Dermis microvascular lymphatic vessel endothelial cell (primary cell): ENCODE data around the gene GLIS2. TPM values are rescaled to one million over a fixed set of nuclear protein-coding genes. Genes with fewer than 3 reads are reported as not detected.

Experiments used
- DNase-seq, 2 donors: peaks; one replicate each; pipeline versions ENCODE4 v3.0.0 to v3.0.0-alpha.2; 2010; ENCODE audit warnings: low read depth in 2 of 2
- total RNA-seq: library from RNA; depleted of rRNA; stranded (reverse); fragments of >200 nt; gene quantifications from 2 replicates; pipeline ENCODE4 v1.2.1, GENCODE V29; 2014

GLIS2 gene
- total RNA-seq, 1 donor from 2014 or later, result 0.39 TPM

DNA sequence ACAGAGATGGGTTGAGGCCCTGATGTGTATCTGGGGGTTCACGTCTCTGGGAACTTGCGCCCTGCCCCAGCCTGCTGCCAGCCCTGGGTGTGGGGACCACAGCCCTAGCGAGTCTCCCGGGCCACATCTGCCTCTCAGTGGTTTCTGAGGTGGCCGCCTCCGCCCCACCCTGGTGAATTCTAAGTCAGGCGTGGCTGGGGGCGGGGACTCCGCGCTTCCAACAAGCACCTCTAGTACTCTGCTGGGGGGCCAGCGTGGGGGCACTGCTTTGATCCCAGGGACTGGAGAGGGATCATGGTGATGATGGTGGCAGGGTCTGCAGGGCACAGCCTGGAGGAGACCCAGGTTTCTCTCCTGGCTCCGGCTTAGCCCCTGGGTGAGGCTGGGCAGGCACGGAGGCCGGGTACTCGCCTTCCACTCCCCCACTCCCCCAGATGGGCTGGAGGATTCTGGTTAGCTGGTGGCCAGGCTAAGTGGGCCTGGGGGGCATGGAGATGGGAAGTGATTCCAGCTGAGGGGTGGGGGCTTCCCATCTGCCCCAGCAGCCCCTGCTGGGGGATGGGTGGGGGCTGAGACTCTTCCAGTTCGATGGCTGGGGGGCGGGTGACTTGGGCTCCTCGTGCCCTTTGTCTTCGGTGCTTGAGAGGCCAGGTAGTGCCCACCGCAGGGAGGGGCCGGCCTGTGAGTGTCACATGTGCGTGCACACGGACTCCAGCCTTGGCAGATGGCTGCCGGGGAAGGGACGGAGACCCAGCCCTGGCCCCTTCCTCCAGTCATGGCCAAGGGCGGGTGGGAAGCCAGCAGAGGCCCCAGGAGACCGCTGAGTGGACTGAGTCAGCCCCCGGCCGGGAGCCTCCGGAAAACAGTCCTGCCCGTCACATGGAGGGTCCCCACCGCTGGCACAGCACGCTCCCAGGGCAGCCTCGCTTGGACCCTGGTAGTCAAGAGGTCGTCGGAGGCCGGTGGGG is 3.9 kb downstream of the GLIS2 start:
- DNase-seq, result no peak

DNA sequence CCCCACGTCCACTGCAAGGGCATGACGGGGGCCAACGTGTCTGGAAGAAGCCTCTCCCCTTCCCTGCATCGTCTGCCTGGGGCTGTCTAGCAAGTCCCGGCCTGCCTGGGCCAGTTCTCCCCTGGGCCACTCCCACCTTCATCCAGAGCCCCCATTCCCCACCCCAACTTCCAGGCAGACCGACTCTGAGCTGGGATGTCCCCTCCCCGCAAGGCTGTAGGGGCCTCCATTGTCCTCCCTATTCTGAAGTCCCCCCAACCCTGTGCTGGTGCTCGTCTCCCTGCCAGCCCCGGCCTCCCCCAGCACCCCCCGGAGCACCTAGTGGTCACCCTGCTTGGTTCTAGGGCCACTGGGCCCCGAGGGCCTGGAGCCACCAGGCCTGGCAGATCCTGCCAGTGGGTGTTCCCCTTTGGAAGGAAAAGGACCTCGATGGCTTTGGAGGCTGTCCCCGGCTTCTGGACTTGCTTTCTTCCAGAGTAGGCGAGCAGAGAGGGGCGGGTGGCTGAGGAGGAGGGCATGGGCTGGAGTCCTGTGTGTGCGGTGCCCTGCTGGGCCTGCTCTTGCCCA is 4.8 kb downstream of the GLIS2 start:
- no peak for DNase-seq

GRCh38 chr16:4321286-4322120 is 5.6 kb downstream of the GLIS2 start:
- DNase-seq, result no peak

DNA sequence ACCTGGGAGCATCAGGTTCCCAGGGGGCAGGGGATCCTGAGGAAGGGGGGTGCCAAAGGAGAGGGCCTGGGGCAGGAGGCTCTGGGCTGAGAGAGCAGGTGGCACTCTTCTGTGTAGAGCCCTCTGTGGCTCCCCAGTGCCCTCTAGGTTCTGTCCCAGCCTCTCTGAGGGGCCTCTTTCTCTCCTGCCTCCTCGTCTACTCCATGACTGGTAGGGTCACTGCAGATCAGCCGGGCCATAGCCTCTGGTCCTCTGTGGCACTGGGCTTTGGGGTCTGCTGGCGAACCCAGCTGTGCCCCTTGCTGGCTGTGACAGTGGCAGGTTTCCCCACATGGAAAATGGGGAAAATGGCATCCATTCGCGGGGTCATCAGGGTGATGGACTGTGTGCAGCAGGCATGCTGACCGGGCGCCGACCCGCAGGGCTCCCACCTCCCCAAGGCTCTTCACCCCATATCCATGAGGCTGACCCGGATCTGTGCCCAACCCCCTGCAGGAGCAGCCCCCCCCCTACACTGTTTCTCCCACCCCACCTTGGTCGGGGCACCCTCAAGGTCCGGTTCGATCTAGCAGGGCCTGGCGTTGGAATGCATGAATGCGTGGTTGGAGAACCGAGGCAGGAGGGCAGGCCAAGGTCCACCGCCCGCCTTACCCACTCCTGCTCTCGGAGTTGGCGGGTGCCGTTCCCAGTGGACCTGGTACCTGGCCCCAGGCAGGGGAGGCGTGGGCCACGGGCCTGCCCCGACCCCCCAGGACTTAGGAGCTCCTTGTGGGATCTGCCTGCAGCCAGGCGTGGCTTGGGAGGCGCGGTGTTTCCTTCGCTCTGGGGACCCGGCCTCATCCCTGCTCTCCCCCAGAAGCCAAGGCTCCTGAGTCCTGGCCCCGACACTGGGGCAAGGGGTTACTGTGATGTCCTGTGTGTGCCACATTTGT is 6.5 kb downstream of the GLIS2 start:
- no peak for DNase-seq

GRCh38 chr16:4323071-4323844 is 7.4 kb downstream of the GLIS2 start:
- no peak for DNase-seq

DNA sequence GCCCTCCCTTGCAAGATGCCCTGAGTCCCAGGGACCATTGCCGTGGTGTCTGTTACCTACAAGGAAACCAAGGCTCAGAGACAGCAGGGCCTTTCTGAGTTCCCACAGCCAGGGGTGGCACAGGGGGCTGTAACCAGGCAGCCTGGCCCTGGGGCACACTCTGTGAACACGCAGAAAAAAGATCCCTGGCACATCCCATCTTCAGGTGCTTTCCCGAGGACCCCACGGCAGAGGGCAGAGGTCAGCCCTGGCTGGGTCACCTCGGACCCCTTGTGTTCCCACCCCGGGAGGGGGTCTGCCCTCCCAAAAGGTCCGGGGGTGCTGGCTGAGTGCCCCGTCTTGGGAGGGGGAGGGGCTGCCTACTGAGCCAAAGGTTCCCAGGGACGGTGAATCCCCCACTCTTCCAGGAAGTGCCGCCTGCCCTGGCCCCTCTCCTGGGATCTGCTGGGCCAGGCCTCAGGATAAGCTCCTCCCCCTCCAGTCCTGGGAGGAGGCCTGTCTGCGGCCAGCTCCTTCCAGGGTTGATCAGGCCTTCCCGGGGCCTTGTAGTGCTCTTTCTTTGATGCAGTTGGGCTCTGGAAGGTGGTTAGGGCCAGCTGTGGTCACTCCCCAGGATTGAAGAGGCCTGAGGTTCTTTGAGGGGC is 8.1 kb downstream of the GLIS2 start:
- DNase-seq, result no peak

DNA sequence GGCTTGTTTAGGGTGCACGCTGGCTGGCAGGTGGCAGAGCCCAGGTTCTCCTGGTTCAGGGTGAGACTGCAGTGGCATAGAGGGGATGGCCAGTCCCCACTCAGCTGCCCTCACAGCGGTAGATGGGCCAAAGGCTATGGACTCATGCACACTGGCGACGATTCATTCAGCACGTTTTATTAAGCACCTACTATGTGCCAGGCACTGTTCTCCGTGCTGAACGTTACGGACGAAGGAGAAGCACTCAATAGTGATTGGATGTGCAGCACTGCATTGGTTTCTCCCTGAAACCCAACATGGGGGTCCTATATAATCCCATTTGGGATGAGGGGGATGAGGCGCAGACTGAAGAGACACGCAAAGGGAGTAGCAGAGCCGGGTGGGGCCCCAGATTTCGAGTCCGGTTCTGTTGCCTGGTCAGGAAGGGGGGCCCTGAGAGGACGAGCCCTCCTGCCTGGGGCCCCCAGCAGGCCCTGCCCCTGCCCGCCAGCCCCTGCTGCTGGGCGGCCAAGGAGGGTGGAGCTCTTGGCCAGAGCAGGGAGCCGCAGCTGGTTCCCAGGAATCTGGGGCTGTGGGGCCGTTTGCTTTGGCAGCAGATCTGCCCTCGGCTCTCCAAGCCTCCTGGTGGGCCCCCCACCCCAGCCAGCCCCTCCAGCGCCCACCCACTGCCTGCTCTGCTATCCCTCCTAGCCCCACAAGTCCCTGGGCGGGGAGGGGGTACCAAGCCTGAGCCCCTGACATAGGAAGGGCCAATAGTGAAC is 8.8 kb downstream of the GLIS2 start:
- DNase-seq, result no peak

GRCh38 chr16:4325253-4325758 is 9.4 kb downstream of the GLIS2 start:
- no peak for DNase-seq

DNA sequence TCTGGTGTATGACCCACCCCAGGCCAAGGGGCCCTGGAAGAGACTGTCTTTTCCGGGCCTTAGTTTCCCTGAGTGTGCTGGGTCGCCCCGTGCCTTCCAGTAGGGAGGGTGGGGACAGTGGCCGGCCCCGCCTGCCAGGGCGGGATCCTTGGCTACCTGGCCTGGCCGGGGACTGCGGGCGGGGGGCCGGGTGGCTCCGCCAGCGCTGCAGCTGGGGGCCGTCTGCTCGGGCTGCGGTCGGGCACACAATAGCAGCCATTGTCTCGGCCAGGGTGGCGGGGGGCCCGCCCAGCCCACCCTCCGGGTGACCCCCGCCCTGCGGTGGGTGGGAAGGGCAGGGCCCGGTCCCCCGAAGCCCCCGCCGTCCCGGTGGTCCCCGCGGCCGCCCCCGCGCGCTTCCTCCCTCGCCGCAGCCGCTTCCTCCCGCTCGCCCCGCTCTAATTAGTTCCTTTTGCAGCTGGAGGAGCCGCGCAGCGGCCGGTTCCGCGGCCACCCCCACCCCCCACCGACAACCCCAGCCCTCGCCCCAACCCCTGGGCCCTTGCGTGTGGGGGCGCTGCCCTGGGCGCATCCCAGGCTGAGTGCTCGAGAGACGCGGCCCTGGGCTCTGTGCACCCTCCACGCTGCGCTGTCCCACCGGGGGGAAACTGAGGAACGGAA is 11.6 kb downstream of the GLIS2 start:
- no peak for DNase-seq

GRCh38 chr16:4328046-4328781 is 12.3 kb downstream of the GLIS2 start:
- DNase-seq, result peak; percentile 43 to 78

DNA sequence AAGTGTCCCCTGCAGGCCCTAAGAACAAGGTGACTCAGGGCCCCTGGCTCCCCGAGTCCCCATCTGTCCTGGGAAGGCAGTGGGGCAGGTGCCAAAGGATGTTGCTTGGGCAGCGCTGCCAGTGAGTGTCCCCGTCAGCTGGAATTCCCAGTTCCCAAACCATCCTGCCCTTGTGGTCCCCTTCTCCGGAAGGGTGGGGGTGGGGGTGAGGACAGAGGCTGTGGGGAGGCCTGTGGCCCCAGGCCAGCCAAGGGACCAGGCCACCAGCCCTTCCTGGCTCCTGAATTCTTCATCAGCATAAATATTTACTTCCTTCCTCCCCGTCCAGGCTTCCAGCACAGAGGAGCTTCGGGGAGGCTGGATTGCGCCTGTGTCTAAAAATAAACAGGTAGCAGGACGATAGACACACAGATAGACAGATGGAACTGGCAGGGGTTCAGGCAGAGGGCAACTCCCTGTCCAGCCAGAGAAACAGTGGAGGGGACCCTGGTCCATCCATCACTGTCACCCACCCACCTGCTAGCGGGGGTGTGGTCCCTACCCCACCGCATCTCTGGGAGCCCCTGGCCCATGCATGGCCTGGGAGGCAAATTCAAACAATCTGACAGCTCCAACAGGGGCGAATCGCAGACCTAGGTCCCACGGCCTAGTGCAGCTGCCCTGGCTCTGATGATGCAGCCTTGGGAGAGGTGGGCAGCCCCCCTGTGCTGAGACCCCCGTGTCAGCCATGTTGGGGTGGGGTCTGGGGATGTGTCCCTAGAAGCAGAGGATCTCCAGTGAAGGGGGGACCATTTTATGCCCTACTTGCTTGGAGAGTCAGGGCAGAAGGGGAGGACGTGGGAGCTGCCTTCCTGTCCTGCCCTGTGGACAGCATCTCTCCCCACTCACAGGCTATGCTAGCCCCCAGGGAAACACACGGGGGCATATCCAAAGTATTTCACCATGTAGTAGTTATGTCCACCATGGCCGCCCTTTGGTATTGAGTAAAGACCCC is 13.2 kb downstream of the GLIS2 start:
- DNase-seq, result no peak

- peak; percentile 47 to 76 for DNase-seq
These were observed 14.5 kb downstream of the GLIS2 start for GRCh38 chr16:4330277-4330874.

- DNase-seq, result no peak
These were observed 16.2 kb downstream of the GLIS2 start for GRCh38 chr16:4332083-4332482.

GRCh38 chr16:4332623-4333307 is 16.9 kb downstream of the GLIS2 start:
- no peak for DNase-seq

DNA sequence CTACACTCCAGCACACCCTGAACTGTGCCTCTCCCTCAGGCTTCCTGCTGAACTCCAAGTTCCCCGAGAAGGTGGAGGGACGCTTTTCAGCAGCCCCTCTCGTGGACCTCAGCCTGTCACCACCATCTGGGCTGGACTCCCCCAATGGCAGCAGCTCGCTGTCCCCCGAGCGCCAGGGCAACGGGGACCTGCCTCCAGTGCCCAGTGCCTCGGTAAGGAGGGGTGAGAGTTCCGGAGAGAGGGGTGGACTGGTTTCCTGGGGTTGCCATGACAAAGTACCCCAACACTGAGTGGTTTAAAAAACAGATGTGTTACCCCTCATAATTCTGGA is 17.4 kb downstream of the GLIS2 start:
- DNase-seq, result no peak
